ENCODE data around the gene CPT1C. TPM values are rescaled to one million over a fixed set of nuclear protein-coding genes. Genes with fewer than 3 reads are reported as not detected.

CPT1C gene
- total and polyA plus RNA-seq, 3 experiments from 2014 or later, result 0.66 to 0.84 TPM; not detected in 1

- H3K4me1 ChIP-seq (ENCODE audit: insufficient read depth, low read length), result peaks cover 11% of the 10 kb centered on the region
- H3K4me1 Mint-ChIP-seq, result peaks cover 15 to 26% (median 20%) of the 10 kb centered on the region in 3 donors
- H3K36me3 ChIP-seq (ENCODE audit: insufficient read depth, low read length), result no peaks in the 10 kb centered on the region
- POLR2A ChIA-PET, result interaction anchor here (1.4 kb wide), 1 partner anchor 177 kb away, joined by 3 read pairs; no protein-coding TSS in a partner anchor
- H3K9me3 ChIP-seq (ENCODE audit: low read length), result no peaks in the 10 kb centered on the region
- CTCF ChIA-PET, result interaction anchor here (0.6 to 4.4 kb wide), 18 partner anchors 7 to 406 kb away, joined by 3 to 26 read pairs (median 4); partner anchors contain the start of genes BCL2L12, IRF3, NOSIP and RRAS
- H3K27me3 Mint-ChIP-seq, result peaks cover 0 to 2% of the 10 kb centered on the region in 2 donors
- H3K27ac ChIP-seq (ENCODE audit: low read depth, low read length), result no peak overlapping the region
- peak; percentile 55 to 81 (median 67) for DNase-seq
- H3K36me3 Mint-ChIP-seq, result peaks cover 0 to 19% (median 0%) of the 10 kb centered on the region in 3 donors
- H3K4me3 ChIP-seq (ENCODE audit: low read length), result no peak overlapping the region
- H3K27me3 ChIP-seq (ENCODE audit: insufficient read depth, low read length, poor library complexity, severe bottlenecking), result no peaks in the 10 kb centered on the region
- peak overlapping the region in 1 of 8 donors; percentile 21 for H3K27ac Mint-ChIP-seq
- no peaks in the 10 kb centered on the region for H3K9me3 Mint-ChIP-seq
- H3K4me3 Mint-ChIP-seq, result peak overlapping the region in 1 of 7 donors; percentile 52
These were observed 18.6 kb upstream of the CPT1C start for GRCh38 chr19:49672131-49672919.

- H3K27me3 Mint-ChIP-seq, result peaks cover 0 to 2% of the 10 kb centered on the region in 2 donors
- peaks cover 1 to 14% (median 4%) of the 10 kb centered on the region in 3 donors for H3K36me3 Mint-ChIP-seq
- CTCF ChIA-PET, result interaction anchor here (0.7 to 6.6 kb wide), 12 partner anchors 9 to 478 kb away, joined by 3 to 56 read pairs (median 4); partner anchors contain the start of genes BCL2L12, IRF3, PRR12 and RPS11
- DNase-seq, result peak in 1 of 5 donors; percentile 49
- Histone ChIP-seq H3K4me1 (ENCODE audit: insufficient read depth, low read length) (peaks cover 37% of the 10 kb centered on the region), H3K27me3 (ENCODE audit: insufficient read depth, low read length, poor library complexity, severe bottlenecking) (no peaks in the 10 kb centered on the region), H3K4me3 (ENCODE audit: low read length) (peak overlapping the region; percentile 88), H3K9me3 (ENCODE audit: low read length) (no peaks in the 10 kb centered on the region), H3K27ac (ENCODE audit: low read depth, low read length) (peak overlapping the region; percentile 89), H3K36me3 (ENCODE audit: insufficient read depth, low read length) (no peaks in the 10 kb centered on the region)
- peaks cover 34 to 56% (median 38%) of the 10 kb centered on the region in 3 donors for H3K4me1 Mint-ChIP-seq
- no peaks in the 10 kb centered on the region for H3K9me3 Mint-ChIP-seq
- POLR2A ChIA-PET, result interaction anchor here (0.6 to 2.6 kb wide), 18 partner anchors 12 to 683 kb away, joined by 3 to 32 read pairs (median 5); partner anchors contain the start of genes AKT1S1, AP2A1, BCL2L12 and GYS1
- peak overlapping the region; percentile 92 to 100 (median 99) for H3K27ac Mint-ChIP-seq
- H3K4me3 Mint-ChIP-seq, result peak overlapping the region; percentile 90 to 100 (median 99)
These were observed 14.7 kb upstream of the CPT1C start for GRCh38 chr19:49676136-49676783.

- ChIA-PET CTCF (interaction anchor here (0.7 to 6.6 kb wide), 15 partner anchors 9 to 478 kb away, joined by 3 to 56 read pairs (median 4); partner anchors contain the start of genes BCL2L12, FLT3LG, IRF3 and NOSIP), POLR2A (interaction anchor here (0.6 to 2.6 kb wide), 19 partner anchors 12 to 683 kb away, joined by 3 to 32 read pairs (median 4); partner anchors contain the start of genes AKT1S1, AP2A1, BCL2L12 and GYS1)
- Mint-ChIP-seq H3K9me3 (no peaks in the 10 kb centered on the region), H3K4me1 (peaks cover 34 to 56% (median 38%) of the 10 kb centered on the region in 3 donors), H3K4me3 (peak overlapping the region; percentile 90 to 100 (median 99)), H3K27me3 (peaks cover 0 to 2% of the 10 kb centered on the region in 2 donors), H3K27ac (peak overlapping the region; percentile 92 to 100 (median 99)), H3K36me3 (peaks cover 1 to 16% (median 4%) of the 10 kb centered on the region in 3 donors)
- peak; percentile 97 to 99 (median 98) for DNase-seq
- H3K9me3 ChIP-seq (ENCODE audit: low read length), result no peaks in the 10 kb centered on the region
- H3K27me3 ChIP-seq (ENCODE audit: insufficient read depth, low read length, poor library complexity, severe bottlenecking), result no peaks in the 10 kb centered on the region
- H3K27ac ChIP-seq (ENCODE audit: low read depth, low read length), result peak overlapping the region; percentile 95
- H3K36me3 ChIP-seq (ENCODE audit: insufficient read depth, low read length), result peaks cover under 1% of the 10 kb centered on the region
- peak overlapping the region; percentile 88 for H3K4me3 ChIP-seq (ENCODE audit: low read length)
- H3K4me1 ChIP-seq (ENCODE audit: insufficient read depth, low read length), result peaks cover 37% of the 10 kb centered on the region
These were observed 14.1 kb upstream of the CPT1C start for GRCh38 chr19:49676784-49677230.

- peaks cover 2 to 22% (median 4%) of the 10 kb centered on the region in 3 donors for H3K36me3 Mint-ChIP-seq
- CTCF ChIA-PET, result interaction anchor here (0.7 to 6.6 kb wide), 14 partner anchors 13 to 211 kb away, joined by 3 to 56 read pairs (median 4); partner anchors contain the start of genes FLT3LG, NOSIP, PRRG2 and RRAS
- H3K4me3 ChIP-seq (ENCODE audit: low read length), result peak within 1 kb of the TSS; percentile 88
- H3K27ac Mint-ChIP-seq, result peak within 1 kb of the TSS; percentile 92 to 100 (median 99)
- peak in 3 of 5 donors; percentile 52 to 62 (median 54) for DNase-seq
- no peaks in the 10 kb centered on the region for H3K9me3 ChIP-seq (ENCODE audit: low read length)
- POLR2A ChIA-PET, result interaction anchor here (0.6 to 2.6 kb wide), 14 partner anchors 13 to 684 kb away, joined by 3 to 32 read pairs (median 4); partner anchors contain the start of genes AP2A1, BCL2L12, GYS1 and IRF3
- peak within 1 kb of the TSS; percentile 95 for H3K27ac ChIP-seq (ENCODE audit: low read depth, low read length)
- H3K4me1 ChIP-seq (ENCODE audit: insufficient read depth, low read length), result peaks cover 32% of the 10 kb centered on the region
- peak within 1 kb of the TSS; percentile 90 to 100 (median 99) for H3K4me3 Mint-ChIP-seq
- H3K36me3 ChIP-seq (ENCODE audit: insufficient read depth, low read length), result peaks cover 7% of the 10 kb centered on the region
- peaks cover 0 to 2% of the 10 kb centered on the region in 2 donors for H3K27me3 Mint-ChIP-seq
- H3K9me3 Mint-ChIP-seq, result no peaks in the 10 kb centered on the region
- H3K4me1 Mint-ChIP-seq, result peaks cover 29 to 51% (median 33%) of the 10 kb centered on the region in 3 donors
- H3K27me3 ChIP-seq (ENCODE audit: insufficient read depth, low read length, poor library complexity, severe bottlenecking), result no peaks in the 10 kb centered on the region
These were observed 13.6 kb upstream of the CPT1C start, which contains the start of gene PRMT1 for GRCh38 chr19:49677231-49677900. PRMT1 (plus strand) TSS chr19:49677271; CDS start chr19:49677281, 10 bp downstream.

- peaks cover 8% of the 10 kb centered on the region for H3K36me3 ChIP-seq (ENCODE audit: insufficient read depth, low read length)
- H3K4me1 Mint-ChIP-seq, result peaks cover 28 to 49% (median 31%) of the 10 kb centered on the region in 3 donors
- peak overlapping the region; percentile 92 to 100 (median 98) for H3K27ac Mint-ChIP-seq
- POLR2A ChIA-PET, result interaction anchor here (0.6 to 2.6 kb wide), 8 partner anchors 13 to 591 kb away, joined by 3 to 32 read pairs (median 4); partner anchors contain the start of genes BCL2L12, IRF3, PRR12 and RPS11
- H3K27me3 Mint-ChIP-seq, result peaks cover 0 to 2% of the 10 kb centered on the region in 2 donors
- peak overlapping the region; percentile 87 to 99 (median 88) for H3K4me3 Mint-ChIP-seq
- DNase-seq, result peak; percentile 65 to 84 (median 78)
- peak overlapping the region; percentile 88 for H3K4me3 ChIP-seq (ENCODE audit: low read length)
- H3K9me3 ChIP-seq (ENCODE audit: low read length), result no peaks in the 10 kb centered on the region
- peaks cover 4 to 27% (median 4%) of the 10 kb centered on the region in 3 donors for H3K36me3 Mint-ChIP-seq
- H3K27ac ChIP-seq (ENCODE audit: low read depth, low read length), result peak overlapping the region; percentile 95
- peaks cover 32% of the 10 kb centered on the region for H3K4me1 ChIP-seq (ENCODE audit: insufficient read depth, low read length)
- H3K27me3 ChIP-seq (ENCODE audit: insufficient read depth, low read length, poor library complexity, severe bottlenecking), result no peaks in the 10 kb centered on the region
- no peaks in the 10 kb centered on the region for H3K9me3 Mint-ChIP-seq
- CTCF ChIA-PET, result interaction anchor here (0.7 to 6.6 kb wide), 19 partner anchors 9 to 286 kb away, joined by 3 to 56 read pairs (median 4); partner anchors contain the start of genes FLT3LG, NOSIP, PRR12 and PRRG2
These were observed 12.8 kb upstream of the CPT1C start for GRCh38 chr19:49677901-49678674.

- CTCF ChIA-PET, result interaction anchor here (0.8 to 6.6 kb wide), 11 partner anchors 8 to 287 kb away, joined by 3 to 56 read pairs (median 4); partner anchors contain the start of genes FLT3LG, PRR12 and RRAS
- no peak for DNase-seq
- no peaks in the 10 kb centered on the region for H3K9me3 ChIP-seq (ENCODE audit: low read length)
- POLR2A ChIA-PET, result interaction anchor here (0.6 to 2.6 kb wide), 3 partner anchors 38 to 202 kb away, joined by 3 to 14 read pairs (median 3); partner anchors contain the start of genes RRAS and SCAF1
- no peak overlapping the region for H3K4me3 ChIP-seq (ENCODE audit: low read length)
- peak overlapping the region in 3 of 7 donors; percentile 25 to 69 (median 28) for H3K4me3 Mint-ChIP-seq
- peaks cover 8% of the 10 kb centered on the region for H3K36me3 ChIP-seq (ENCODE audit: insufficient read depth, low read length)
- peaks cover 28 to 46% (median 31%) of the 10 kb centered on the region in 3 donors for H3K4me1 Mint-ChIP-seq
- peaks cover 0 to 2% of the 10 kb centered on the region in 2 donors for H3K27me3 Mint-ChIP-seq
- no peak overlapping the region for H3K27ac ChIP-seq (ENCODE audit: low read depth, low read length)
- H3K36me3 Mint-ChIP-seq, result peaks cover 4 to 35% (median 6%) of the 10 kb centered on the region in 3 donors
- no peaks in the 10 kb centered on the region for H3K27me3 ChIP-seq (ENCODE audit: insufficient read depth, low read length, poor library complexity, severe bottlenecking)
- H3K9me3 Mint-ChIP-seq, result no peaks in the 10 kb centered on the region
- H3K4me1 ChIP-seq (ENCODE audit: insufficient read depth, low read length), result peaks cover 32% of the 10 kb centered on the region
- H3K27ac Mint-ChIP-seq, result peak overlapping the region; percentile 24 to 98 (median 96)
These were observed 11.7 kb upstream of the CPT1C start for GRCh38 chr19:49678985-49679770.
